Stimulated activated CD8-positive, alpha-beta memory T cell treated with anti-CD3 and anti-CD28 coated beads, Interleukin-2, amount 100 ng/mL, for 1 hour (primary cell): Measurements from ENCODE around the gene KIAA1549.
"Not testable (repeated sequence)": the region's sequence is repeated elsewhere in the genome, so short reads cannot be mapped to it uniquely, and the experiment has no call there.

ENCODE experiments used
- DNase-seq, 2 donors: peaks; one replicate each; pipeline ENCODE4 v3.0.0-alpha.2; 2020; ENCODE audit warnings: low read depth in 2 of 2

The KIAA1549 gene

DNA sequence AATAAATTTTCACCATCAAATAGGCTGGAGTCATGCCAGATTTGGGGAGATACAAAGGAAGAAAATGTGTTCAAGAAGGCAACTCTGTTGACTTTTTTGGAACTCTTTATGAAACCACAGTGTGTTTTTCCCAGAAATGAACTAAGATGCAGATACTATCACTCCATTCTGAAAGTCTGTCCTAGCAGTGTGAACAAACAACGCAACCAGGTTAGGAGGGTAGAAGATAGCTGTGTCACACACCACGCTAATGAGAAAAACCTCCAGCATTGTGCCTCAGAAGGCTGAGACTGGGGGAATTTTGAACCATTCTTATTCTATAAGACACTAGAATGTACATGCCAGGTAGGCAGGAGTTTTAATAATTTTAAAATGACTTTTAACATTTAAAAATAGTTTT lies 167.2 kb downstream of the KIAA1549 start:
- no peak for DNase-seq

GRCh38 chr7:138811327-138811726 lies 169.9 kb downstream of the KIAA1549 start:
- DNase-seq, result not testable (repeated sequence)

DNA sequence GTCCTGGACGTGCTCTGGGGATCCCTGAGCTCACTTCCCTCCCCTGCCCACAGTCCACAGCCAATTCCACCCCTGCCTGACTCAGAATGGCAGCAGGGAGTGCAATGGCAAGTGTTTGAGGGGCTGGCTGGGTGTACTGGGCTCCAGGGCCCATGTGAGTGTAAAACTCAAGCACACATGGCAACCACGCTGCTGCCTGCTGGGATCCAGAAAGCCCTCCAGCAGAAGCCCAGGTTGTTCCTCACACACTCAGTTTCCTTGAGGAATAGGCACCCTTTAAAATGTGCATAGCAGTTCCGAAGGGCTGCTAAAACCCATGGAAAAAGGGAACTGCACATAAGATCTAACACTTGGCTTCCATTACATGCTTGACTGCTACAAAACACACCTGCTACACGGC lies 171.8 kb downstream of the KIAA1549 start:
- DNase-seq, result no peak

DNA sequence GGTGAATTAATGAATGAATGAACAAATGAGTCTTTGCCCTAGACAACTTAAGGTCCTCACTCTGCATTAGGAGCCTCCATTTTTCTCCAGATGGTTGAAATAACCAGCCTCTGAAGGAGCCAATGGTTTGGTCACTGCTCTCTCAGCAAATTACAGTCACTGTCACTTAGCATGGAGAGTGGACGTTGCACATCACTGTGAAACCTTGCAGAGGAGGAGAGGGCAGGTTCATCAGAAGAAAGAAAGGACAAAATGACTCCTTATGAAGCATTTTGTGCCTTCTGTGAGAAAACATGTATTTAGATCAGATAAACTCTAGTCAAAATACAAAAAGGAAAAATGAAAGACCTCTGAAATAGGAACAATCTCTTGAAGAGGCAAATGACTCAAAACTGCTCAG lies 176.6 kb downstream of the KIAA1549 start:
- no peak for DNase-seq

- DNase-seq, result no peak
Measured at GRCh38 chr7:138802706-138803105, 178.5 kb downstream of the KIAA1549 start.

DNA sequence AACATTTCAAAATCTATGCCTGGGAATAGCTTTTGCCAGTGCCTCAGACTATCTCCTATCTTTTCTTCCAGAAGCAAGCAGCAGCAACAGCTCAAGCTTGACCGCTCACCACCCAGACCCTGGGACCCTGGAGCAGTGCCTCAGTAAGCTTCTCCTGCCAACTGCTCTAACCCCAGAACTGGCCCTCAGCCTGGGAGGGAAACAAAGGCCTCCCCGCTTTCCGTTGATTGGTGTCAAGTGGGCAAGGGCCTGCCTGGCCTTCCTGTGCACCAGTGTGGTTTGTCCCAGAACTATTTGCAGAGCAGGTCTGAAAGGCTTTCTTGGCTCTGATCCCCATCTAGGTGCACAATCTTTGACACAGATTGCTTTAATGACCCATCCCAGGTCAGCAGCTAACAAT lies 179.9 kb downstream of the KIAA1549 start:
- no peak for DNase-seq

- DNase-seq, result no peak
Measured at GRCh38 chr7:138799336-138800000, 181.7 kb downstream of the KIAA1549 start.

GRCh38 chr7:138798836-138799235 lies 182.4 kb downstream of the KIAA1549 start:
- DNase-seq, result no peak

- no peak for DNase-seq
Measured at GRCh38 chr7:138797715-138798320, 183.4 kb downstream of the KIAA1549 start, which contains the start of the genes ATP6V0A4 and TMEM213. ATP6V0A4 (minus strand) TSS chr7:138798196; CDS start chr7:138771247, 26,949 bp downstream. TMEM213 (plus strand) TSS chr7:138797994; CDS start chr7:138798105, 111 bp downstream.

DNA sequence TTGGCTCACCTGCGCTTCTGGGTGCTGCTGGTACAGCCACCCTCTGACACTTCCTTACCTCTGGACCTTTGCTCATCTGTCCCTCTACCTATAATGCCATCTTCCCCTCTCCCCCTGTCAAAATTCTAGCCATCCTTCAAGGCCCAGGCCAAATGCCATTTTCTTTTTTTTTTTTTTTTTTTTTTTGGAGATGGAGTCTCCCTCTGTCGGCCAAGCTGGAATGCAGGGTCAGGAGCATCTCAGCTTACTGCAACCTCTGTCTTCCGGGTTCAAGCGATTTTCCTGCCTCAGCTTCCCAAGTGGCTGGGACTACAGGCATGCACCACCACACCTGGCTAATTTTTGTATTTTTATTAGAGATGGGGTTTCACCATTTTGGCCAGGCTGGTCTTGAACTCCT lies 184.1 kb downstream of the KIAA1549 start:
- not testable (repeated sequence) for DNase-seq

- no peak for DNase-seq
Measured at GRCh38 chr7:138796038-138796615, 185.1 kb downstream of the KIAA1549 start.

- no peak for DNase-seq
Measured at GRCh38 chr7:138785587-138786437, 195.4 kb downstream of the KIAA1549 start.

GRCh38 chr7:138784692-138785091 lies 196.5 kb downstream of the KIAA1549 start:
- no peak for DNase-seq
